Measurements from ENCODE around the gene CPA2.
"Not testable (repeated sequence)": the region's sequence is repeated elsewhere in the genome, so short reads cannot be mapped to it uniquely, and the experiment has no call there.

Gene CPA2

DNA sequence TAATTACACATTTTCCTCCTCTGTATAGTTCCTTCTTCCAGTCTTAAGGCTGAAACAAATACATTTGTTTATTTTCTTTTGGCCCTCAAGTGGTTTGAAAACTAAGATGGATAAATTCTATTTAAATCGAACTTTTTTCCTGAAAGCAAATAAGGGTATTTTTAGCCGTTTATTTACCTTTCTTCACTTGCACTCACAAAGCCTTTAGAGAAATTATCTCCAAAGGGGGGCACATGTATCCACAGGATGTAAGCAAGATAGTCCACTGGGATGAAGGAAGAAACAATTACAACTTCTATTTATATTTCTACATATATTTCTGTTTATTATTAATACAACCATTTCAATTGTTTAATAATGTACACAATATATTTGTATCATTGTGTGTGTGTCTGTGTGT is 36.5 kb downstream of the CPA2 start:
- WGBS, 2 experiments: 89 to 100% methylated on average over 2 of the region's 2 CpGs
- no peaks in the 10 kb centered on the region for H3K36me3 ChIP-seq (ENCODE audit: control insufficient read depth, insufficient read depth, low read length)
- no peak overlapping the region for H3K27ac ChIP-seq (ENCODE audit: insufficient read depth, low read depth, low read length, poor library complexity, severe bottlenecking)
- H3K4me3 ChIP-seq (ENCODE audit: insufficient read depth, low read depth, low read length): no peak overlapping the region
- H3K9me3 ChIP-seq (ENCODE audit: control insufficient read depth, low read length): no peaks in the 10 kb centered on the region
- H3K27me3 ChIP-seq (ENCODE audit: control insufficient read depth, insufficient read depth, low read length, poor library complexity, severe bottlenecking): no peaks in the 10 kb centered on the region
- peaks cover 7% of the 10 kb centered on the region for H3K4me1 ChIP-seq (ENCODE audit: control insufficient read depth, insufficient read depth, low read length)

DNA sequence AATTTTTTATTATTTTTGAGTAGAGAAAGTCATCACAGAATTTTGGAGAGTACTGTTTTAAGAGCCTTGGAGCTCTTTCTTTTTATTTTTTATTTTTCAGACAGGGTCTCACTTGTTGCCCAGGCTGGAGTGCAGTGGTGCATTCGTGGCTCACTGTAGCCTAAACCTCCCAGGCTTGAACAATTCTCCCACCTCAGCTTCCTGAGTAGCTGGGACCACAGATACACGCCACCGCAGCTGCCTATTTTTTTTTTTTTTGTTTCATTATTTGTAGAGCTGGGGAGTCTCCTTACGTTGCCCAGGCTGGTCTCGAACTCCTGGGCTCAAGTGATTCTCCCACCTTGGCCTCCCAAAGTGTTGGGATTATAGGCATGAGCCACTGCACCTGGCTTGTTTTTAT is 36.9 kb downstream of the CPA2 start:
- peaks cover 4% of the 10 kb centered on the region for H3K4me1 ChIP-seq (ENCODE audit: control insufficient read depth, insufficient read depth, low read length)
- H3K27ac ChIP-seq (ENCODE audit: insufficient read depth, low read depth, low read length, poor library complexity, severe bottlenecking): no peak overlapping the region
- no peak overlapping the region for H3K4me3 ChIP-seq (ENCODE audit: insufficient read depth, low read depth, low read length)
- no peaks in the 10 kb centered on the region for H3K36me3 ChIP-seq (ENCODE audit: control insufficient read depth, insufficient read depth, low read length)
- 95% methylated on average over 5 of the region's 5 CpGs for WGBS, 2 experiments
- H3K27me3 ChIP-seq (ENCODE audit: control insufficient read depth, insufficient read depth, low read length, poor library complexity, severe bottlenecking): no peaks in the 10 kb centered on the region
- H3K9me3 ChIP-seq (ENCODE audit: control insufficient read depth, low read length): no peaks in the 10 kb centered on the region

DNA sequence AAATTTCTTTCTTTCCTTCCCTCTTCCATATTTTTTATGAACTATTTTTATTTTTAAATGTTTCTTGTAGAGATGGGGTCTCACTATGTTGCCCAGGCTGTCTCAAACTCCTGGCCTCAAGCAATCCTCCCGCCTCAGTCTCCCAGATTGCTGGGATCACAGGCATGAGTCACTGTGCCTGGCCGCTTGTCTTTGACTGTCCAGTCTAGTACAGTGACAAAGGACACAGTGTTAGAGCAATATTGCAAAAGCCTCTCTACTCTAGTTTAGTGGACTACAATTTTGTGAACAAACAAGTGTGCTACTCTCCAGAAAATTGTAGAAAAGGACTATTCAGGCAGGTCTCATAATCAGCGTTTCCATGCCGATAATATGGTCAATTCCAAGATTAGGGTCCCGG is 37.3 kb downstream of the CPA2 start:
- H3K36me3 ChIP-seq (ENCODE audit: control insufficient read depth, insufficient read depth, low read length): no peaks in the 10 kb centered on the region
- no peaks in the 10 kb centered on the region for H3K27me3 ChIP-seq (ENCODE audit: control insufficient read depth, insufficient read depth, low read length, poor library complexity, severe bottlenecking)
- no peaks in the 10 kb centered on the region for H3K4me1 ChIP-seq (ENCODE audit: control insufficient read depth, insufficient read depth, low read length)
- H3K9me3 ChIP-seq (ENCODE audit: control insufficient read depth, low read length): no peaks in the 10 kb centered on the region
- WGBS, 2 experiments: 96 to 98% methylated on average over 5 of the region's 5 CpGs
- H3K4me3 ChIP-seq (ENCODE audit: insufficient read depth, low read depth, low read length): no peak overlapping the region
- no peak overlapping the region for H3K27ac ChIP-seq (ENCODE audit: insufficient read depth, low read depth, low read length, poor library complexity, severe bottlenecking)

- Histone ChIP-seq H3K27ac (ENCODE audit: insufficient read depth, low read depth, low read length, poor library complexity, severe bottlenecking) (no peak overlapping the region), H3K4me1 (ENCODE audit: control insufficient read depth, insufficient read depth, low read length) (no peaks in the 10 kb centered on the region), H3K9me3 (ENCODE audit: control insufficient read depth, low read length) (no peaks in the 10 kb centered on the region), H3K27me3 (ENCODE audit: control insufficient read depth, insufficient read depth, low read length, poor library complexity, severe bottlenecking) (no peaks in the 10 kb centered on the region), H3K4me3 (ENCODE audit: insufficient read depth, low read depth, low read length) (no peak overlapping the region), H3K36me3 (ENCODE audit: control insufficient read depth, insufficient read depth, low read length) (no peaks in the 10 kb centered on the region)
- 95 to 97% methylated on average over 3 of the region's 3 CpGs for WGBS, 2 experiments
Observed at GRCh38 chr7:130304878-130305277, 38.2 kb downstream of the CPA2 start.

DNA sequence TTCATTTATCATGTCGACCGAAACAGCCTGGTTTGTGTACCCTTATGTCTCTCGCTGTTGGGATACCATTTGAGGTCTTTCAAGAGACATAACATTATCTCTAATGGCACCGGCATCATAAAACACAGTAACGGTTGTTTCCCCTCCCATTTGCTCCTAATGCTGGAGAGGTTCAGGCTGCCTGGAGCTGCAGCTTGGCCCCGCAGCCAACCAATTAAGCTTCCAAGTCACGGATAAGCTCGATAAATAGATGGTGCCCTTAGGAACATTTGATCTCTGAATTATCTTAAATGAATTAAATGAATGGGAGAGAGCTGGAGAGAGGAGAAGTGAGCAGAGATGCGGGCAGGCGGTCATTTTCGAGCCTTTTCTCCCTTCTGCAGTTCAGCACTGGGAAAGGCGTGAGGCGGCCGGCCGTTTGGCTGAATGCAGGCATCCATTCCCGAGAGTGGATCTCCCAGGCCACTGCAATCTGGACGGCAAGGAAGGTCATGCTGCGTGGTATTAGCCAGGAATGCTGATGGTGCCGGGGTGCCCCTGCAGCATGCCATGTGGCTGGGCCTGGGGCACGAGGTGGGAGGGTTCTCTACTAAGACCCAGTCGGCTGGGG is 38.9 kb downstream of the CPA2 start:
- 93 to 94% methylated on average over 21 of the region's 21 CpGs for WGBS, 2 experiments
- H3K4me3 ChIP-seq (ENCODE audit: insufficient read depth, low read depth, low read length): no peak overlapping the region
- no peaks in the 10 kb centered on the region for H3K4me1 ChIP-seq (ENCODE audit: control insufficient read depth, insufficient read depth, low read length)
- no peaks in the 10 kb centered on the region for H3K9me3 ChIP-seq (ENCODE audit: control insufficient read depth, low read length)
- H3K27me3 ChIP-seq (ENCODE audit: control insufficient read depth, insufficient read depth, low read length, poor library complexity, severe bottlenecking): no peaks in the 10 kb centered on the region
- no peak overlapping the region for H3K27ac ChIP-seq (ENCODE audit: insufficient read depth, low read depth, low read length, poor library complexity, severe bottlenecking)
- H3K36me3 ChIP-seq (ENCODE audit: control insufficient read depth, insufficient read depth, low read length): no peaks in the 10 kb centered on the region

DNA sequence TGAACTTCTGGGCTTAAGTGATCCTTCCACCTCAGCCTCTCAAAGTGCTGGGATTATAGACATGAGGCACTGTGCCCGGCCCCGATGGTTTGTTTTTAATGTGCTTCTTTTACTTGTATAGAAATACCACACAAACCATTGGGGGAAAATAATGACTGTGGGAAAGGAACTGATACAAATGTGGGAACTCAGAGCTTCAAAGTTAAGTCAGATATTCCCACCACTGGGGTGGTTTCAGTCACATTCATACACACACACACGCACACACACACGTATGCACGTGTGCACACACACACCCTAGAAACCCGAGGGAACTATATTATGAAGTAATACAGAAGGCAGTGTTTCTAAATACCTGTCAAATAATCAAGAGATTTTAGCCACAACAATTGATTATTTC is 43.3 kb downstream of the CPA2 start:
- WGBS, 2 experiments: 93 to 100% methylated on average over 3 to 5 of the region's 6 CpGs
- H3K27ac ChIP-seq (ENCODE audit: insufficient read depth, low read depth, low read length, poor library complexity, severe bottlenecking): no peak overlapping the region
- no peak overlapping the region for H3K4me3 ChIP-seq (ENCODE audit: insufficient read depth, low read depth, low read length)
- no peaks in the 10 kb centered on the region for H3K36me3 ChIP-seq (ENCODE audit: control insufficient read depth, insufficient read depth, low read length)
- H3K4me1 ChIP-seq (ENCODE audit: control insufficient read depth, insufficient read depth, low read length): no peaks in the 10 kb centered on the region
- no peaks in the 10 kb centered on the region for H3K27me3 ChIP-seq (ENCODE audit: control insufficient read depth, insufficient read depth, low read length, poor library complexity, severe bottlenecking)
- no peaks in the 10 kb centered on the region for H3K9me3 ChIP-seq (ENCODE audit: control insufficient read depth, low read length)

- Histone ChIP-seq H3K27ac (ENCODE audit: insufficient read depth, low read depth, low read length, poor library complexity, severe bottlenecking) (no peak overlapping the region), H3K27me3 (ENCODE audit: control insufficient read depth, insufficient read depth, low read length, poor library complexity, severe bottlenecking) (no peaks in the 10 kb centered on the region), H3K4me3 (ENCODE audit: insufficient read depth, low read depth, low read length) (no peak overlapping the region), H3K4me1 (ENCODE audit: control insufficient read depth, insufficient read depth, low read length) (no peaks in the 10 kb centered on the region), H3K36me3 (ENCODE audit: control insufficient read depth, insufficient read depth, low read length) (no peaks in the 10 kb centered on the region), H3K9me3 (ENCODE audit: control insufficient read depth, low read length) (no peaks in the 10 kb centered on the region)
- 94 to 95% methylated on average over 6 of the region's 6 CpGs for WGBS, 2 experiments
Observed at GRCh38 chr7:130314305-130314704, 47.6 kb downstream of the CPA2 start.

DNA sequence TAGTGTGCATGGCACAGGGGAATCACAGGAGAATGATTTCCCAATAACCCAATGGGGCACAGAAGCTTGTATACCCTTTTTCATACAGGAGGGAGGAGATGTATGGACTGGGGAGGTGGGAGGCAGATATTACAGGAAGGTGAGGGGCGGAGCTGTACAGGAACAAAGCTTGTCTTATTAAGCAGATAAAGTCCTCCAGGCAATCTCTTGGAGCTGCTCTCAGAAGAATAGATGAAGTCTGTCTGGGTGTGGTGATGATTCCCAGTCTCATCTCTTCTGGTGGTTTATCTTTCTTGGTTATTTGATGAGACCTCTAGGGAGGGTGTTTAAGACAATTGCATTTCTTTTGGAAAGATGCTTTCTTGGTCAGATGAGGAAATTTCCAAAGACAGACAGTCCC is 52.9 kb downstream of the CPA2 start:
- Histone ChIP-seq H3K9me3 (ENCODE audit: control insufficient read depth, low read length) (no peaks in the 10 kb centered on the region), H3K4me1 (ENCODE audit: control insufficient read depth, insufficient read depth, low read length) (peaks cover 5% of the 10 kb centered on the region), H3K4me3 (ENCODE audit: insufficient read depth, low read depth, low read length) (no peak overlapping the region), H3K27me3 (ENCODE audit: control insufficient read depth, insufficient read depth, low read length, poor library complexity, severe bottlenecking) (no peaks in the 10 kb centered on the region), H3K36me3 (ENCODE audit: control insufficient read depth, insufficient read depth, low read length) (no peaks in the 10 kb centered on the region), H3K27ac (ENCODE audit: insufficient read depth, low read depth, low read length, poor library complexity, severe bottlenecking) (no peak overlapping the region)
- WGBS, 2 experiments: 88 to 93% methylated on average over 1 of the region's 1 CpG

DNA sequence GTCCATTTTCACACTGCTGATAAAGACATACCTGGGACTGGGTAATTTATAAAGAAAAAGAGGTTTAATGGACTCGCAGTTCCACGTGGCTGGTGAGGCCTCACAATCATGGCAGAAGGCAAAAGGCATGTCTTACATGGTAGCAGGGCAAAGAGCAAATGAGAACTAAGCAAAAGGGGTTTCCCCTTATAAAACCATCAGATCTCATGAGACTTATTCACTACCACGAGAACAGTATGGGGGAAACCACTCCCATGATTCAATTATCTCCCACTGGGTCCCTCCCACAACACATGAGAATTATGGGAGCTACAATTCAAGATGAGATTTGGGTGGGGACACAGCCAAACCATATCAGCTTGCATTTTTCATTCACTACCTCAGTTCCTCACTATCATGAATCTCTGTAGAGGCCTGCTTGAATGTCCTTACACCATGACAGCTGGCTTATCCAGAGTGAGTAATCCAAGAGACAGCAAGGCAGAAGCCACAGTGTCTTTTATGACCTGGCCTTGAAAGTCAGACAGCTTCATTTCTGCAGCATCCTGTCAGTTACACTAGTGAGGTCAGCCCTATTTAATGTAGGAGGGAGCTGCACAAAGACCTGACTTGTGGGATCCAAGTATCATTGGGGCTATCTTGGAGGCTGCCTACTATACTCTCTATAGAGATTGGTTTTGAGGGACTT is 55.0 kb downstream of the CPA2 start:
- 85 to 93% methylated on average over 2 to 3 of the region's 3 CpGs for WGBS, 2 experiments
- not testable (repeated sequence) for H3K27me3 ChIP-seq (ENCODE audit: control insufficient read depth, insufficient read depth, low read length, poor library complexity, severe bottlenecking); H3K4me3 ChIP-seq (ENCODE audit: insufficient read depth, low read depth, low read length); H3K9me3 ChIP-seq (ENCODE audit: control insufficient read depth, low read length); H3K4me1 ChIP-seq (ENCODE audit: control insufficient read depth, insufficient read depth, low read length); H3K27ac ChIP-seq (ENCODE audit: insufficient read depth, low read depth, low read length, poor library complexity, severe bottlenecking); H3K36me3 ChIP-seq (ENCODE audit: control insufficient read depth, insufficient read depth, low read length)

- Histone ChIP-seq H3K4me1 (ENCODE audit: control insufficient read depth, insufficient read depth, low read length) (peaks cover 5% of the 10 kb centered on the region), H3K36me3 (ENCODE audit: control insufficient read depth, insufficient read depth, low read length) (no peaks in the 10 kb centered on the region), H3K27me3 (ENCODE audit: control insufficient read depth, insufficient read depth, low read length, poor library complexity, severe bottlenecking) (no peaks in the 10 kb centered on the region), H3K27ac (ENCODE audit: insufficient read depth, low read depth, low read length, poor library complexity, severe bottlenecking) (no peak overlapping the region), H3K4me3 (ENCODE audit: insufficient read depth, low read depth, low read length) (no peak overlapping the region), H3K9me3 (ENCODE audit: control insufficient read depth, low read length) (no peaks in the 10 kb centered on the region)
- WGBS, 2 experiments: 87 to 93% methylated on average over 7 of the region's 7 CpGs
Observed at GRCh38 chr7:130322615-130323014, 56.0 kb downstream of the CPA2 start.
